PC-9 (cell line): Measurements from ENCODE around the gene DNAAF5. TPM values are rescaled to one million over a fixed set of nuclear protein-coding genes. Genes with fewer than 3 reads are reported as not detected.

Experiments used
- BruUV-seq: library from RNA; stranded (reverse); fragments of 400-500 nt; replicated peaks from 2 replicates; lab custom pipeline; 2021; lab: Mats Ljungman, UMichigan
- CTCF ChIA-PET: fragments of 300-600 bp; sonication (Branson Sonifier 250); formaldehyde crosslinking; loops from one replicate; lab custom pipeline; 2022; ENCODE audit warnings: antibody characterized with exemption; lab: Charles Lee
- POLR2A ChIA-PET: fragments of 300-600 bp; sonication (Branson Sonifier 250); formaldehyde crosslinking; loops from one replicate; lab custom pipeline; 2022; ENCODE audit warnings: antibody characterized with exemption; ENCODE audit not compliant: unreplicated experiment; lab: Charles Lee
- DNase-seq, 2 experiments: peaks; one replicate each; pipeline versions ENCODE4 v3.0.0 to v3.0.0-alpha.2; 2015 to 2022; ENCODE audit warnings: mixed read lengths in 1 of 2
- H2AFZ ChIP-seq: fragments of 200-600 bp; sonication (generic); 2 replicates; pipeline ENCODE4 v1.8.1; 2017; ENCODE audit warnings: antibody characterized with exemption
- H3F3A ChIP-seq: fragments of 200-600 bp; sonication (generic); 2 replicates; pipeline ENCODE4 v1.8.1; 2017; ENCODE audit warnings: antibody characterized with exemption, mild to moderate bottlenecking, low read depth; ENCODE audit not compliant: insufficient read depth
- H3K27ac ChIP-seq: fragments of 200-600 bp; sonication (generic); 2 replicates; pipeline ENCODE4 v1.6.1; 2016; ENCODE audit warnings: mixed run types
- H3K27me3 ChIP-seq: fragments of 200-600 bp; sonication (generic); 2 replicates; pipeline ENCODE4 v1.6.1; 2016; ENCODE audit warnings: low read depth, mixed run types; ENCODE audit not compliant: insufficient read depth
- H3K36me3 ChIP-seq: fragments of 200-600 bp; sonication (generic); 2 replicates; pipeline ENCODE4 v1.6.1; 2016; ENCODE audit warnings: low read depth, mixed run types
- H3K4me1 ChIP-seq: fragments of 200-600 bp; sonication (generic); replicated peaks from 2 replicates; pipeline ENCODE4 v1.6.1; 2016; ENCODE audit warnings: mixed run types; ENCODE audit not compliant: insufficient read depth
- H3K4me2 ChIP-seq: fragments of 200-600 bp; sonication (generic); 2 replicates; pipeline ENCODE4 v1.6.1; 2017; ENCODE audit warnings: mixed run types
- H3K4me3 ChIP-seq: fragments of 200-600 bp; sonication (generic); 2 replicates; pipeline ENCODE4 v1.6.1; 2016; ENCODE audit warnings: mixed run types
- H3K79me2 ChIP-seq: fragments of 200-600 bp; sonication (generic); 2 replicates; pipeline ENCODE4 v1.6.1; 2017; ENCODE audit warnings: low read depth, mixed run types
- H3K9me2 ChIP-seq: fragments of 200-600 bp; sonication (generic); 2 replicates; pipeline ENCODE4 v1.8.1; 2017; ENCODE audit warnings: mild to moderate bottlenecking; ENCODE audit not compliant: insufficient read depth
- H3K9me3 ChIP-seq: fragments of 200-600 bp; sonication (generic); 2 replicates; pipeline ENCODE4 v1.8.1; 2016; ENCODE audit warnings: low read depth; ENCODE audit not compliant: insufficient read depth
- H4K20me1 ChIP-seq: fragments of 200-600 bp; sonication (generic); 2 replicates; pipeline ENCODE4 v1.8.1; 2017; ENCODE audit not compliant: insufficient read depth
- CTCF ChIP-seq: fragments of 200-600 bp; sonication (generic); conservative IDR thresholded peaks from 2 replicates; pipeline ENCODE4 v1.6.1; 2017; ENCODE audit warnings: mixed run types, antibody characterized with exemption, mild to moderate bottlenecking, moderate library complexity
- EZH2 ChIP-seq: fragments of 200-600 bp; sonication (generic); IDR thresholded peaks from 2 replicates; pipeline ENCODE4 v1.8.0; 2017; ENCODE audit warnings: antibody characterized with exemption, low read depth
- intact Hi-C: fragments of 100-400 bp; cut with micrococcal nuclease; formaldehyde crosslinking; loops from one replicate; pipeline ENCODE4 v1.10.0; 2022; ENCODE audit not compliant: unreplicated experiment
- total RNA-seq: library from RNA; stranded (reverse); gene quantifications from 2 replicates; pipeline ENCODE4 v1.2.3, GENCODE V29; 2021

Gene DNAAF5
- total RNA-seq, 1 experiment from 2014 or later, result 63.2 TPM

- DNase-seq, result no peak
- Histone ChIP-seq H3K9me3 (no peaks in the 10 kb centered on the region), H3K4me2 (no peak overlapping the region), H3K9me2 (no peaks in the 10 kb centered on the region), H3K79me2 (no peaks in the 10 kb centered on the region), H3K36me3 (peaks cover 28% of the 10 kb centered on the region; the same call in 1 of the 2 replicates), H4K20me1 (peaks cover 23% of the 10 kb centered on the region), H2AFZ (no peak overlapping the region), H3K4me1 (no peaks in the 10 kb centered on the region), H3K4me3 (no peak overlapping the region), H3F3A (peaks cover 5% of the 10 kb centered on the region; the same call in 1 of the 2 replicates), H3K27me3 (no peaks in the 10 kb centered on the region), H3K27ac (no peak overlapping the region)
- BruUV-seq, result no TSS peak
- POLR2A ChIA-PET, result no interaction called here
- intact Hi-C loops, result no loop called here
- TF ChIP-seq EZH2 (no peak), CTCF (no peak)
- CTCF ChIA-PET, result interaction anchor here (0.7 kb wide), 1 partner anchor 10 kb away, joined by 3 read pairs; no protein-coding TSS in a partner anchor
Measured at GRCh38 chr7:772861-773621, 46.5 kb downstream of the DNAAF5 start.

- H3K4me3 ChIP-seq, result no peak overlapping the region
- intact Hi-C loops, result no loop called here
- H3K36me3 ChIP-seq, result peaks cover 31% of the 10 kb centered on the region; the same call in 1 of the 2 replicates
- no peaks in the 10 kb centered on the region for H3K9me2 ChIP-seq
- no peaks in the 10 kb centered on the region for H3K4me1 ChIP-seq
- DNase-seq, result no peak
- BruUV-seq, result no TSS peak
- no peak overlapping the region for H3K4me2 ChIP-seq
- H3K79me2 ChIP-seq, result no peaks in the 10 kb centered on the region
- no peaks in the 10 kb centered on the region for H3K9me3 ChIP-seq
- CTCF ChIA-PET, result no interaction called here
- H4K20me1 ChIP-seq, result peaks cover 22% of the 10 kb centered on the region
- H3K27me3 ChIP-seq, result no peaks in the 10 kb centered on the region
- TF ChIP-seq EZH2 (no peak), CTCF (no peak)
- POLR2A ChIA-PET, result no interaction called here
- H3K27ac ChIP-seq, result no peak overlapping the region
- H3F3A ChIP-seq, result peaks cover 5% of the 10 kb centered on the region; the same call in 1 of the 2 replicates
- no peak overlapping the region for H2AFZ ChIP-seq
Measured at GRCh38 chr7:773622-773915, 47.1 kb downstream of the DNAAF5 start.

GRCh38 chr7:774161-775109 lies 47.9 kb downstream of the DNAAF5 start:
- no peaks in the 10 kb centered on the region for H3K9me2 ChIP-seq
- TF ChIP-seq CTCF (peak; percentile 86), EZH2 (no peak)
- peaks cover 20% of the 10 kb centered on the region; the same call in 1 of the 2 replicates for H4K20me1 ChIP-seq
- CTCF ChIA-PET, result no interaction called here
- H3K79me2 ChIP-seq, result no peaks in the 10 kb centered on the region
- no peaks in the 10 kb centered on the region for H3K9me3 ChIP-seq
- peaks cover 31% of the 10 kb centered on the region; the same call in 1 of the 2 replicates for H3K36me3 ChIP-seq
- 0 out of 2 replicates have a peak, but pooled peaks cover 5% of the 10 kb centered on the region for H3F3A ChIP-seq
- intact Hi-C loops, result loop anchor here (2.0 kb wide), 1 partner anchor 452 kb away; no protein-coding TSS in a partner anchor
- POLR2A ChIA-PET, result no interaction called here
- peak in 1 of 2 experiments; percentile 37 for DNase-seq
- H3K4me2 ChIP-seq, result no peak overlapping the region
- no peaks in the 10 kb centered on the region for H3K27me3 ChIP-seq
- H2AFZ ChIP-seq, result no peak overlapping the region
- no peaks in the 10 kb centered on the region for H3K4me1 ChIP-seq
- H3K4me3 ChIP-seq, result no peak overlapping the region
- no peak overlapping the region for H3K27ac ChIP-seq
- no TSS peak for BruUV-seq
